Stimulated activated CD8-positive, alpha-beta memory T cell treated with anti-CD3 and anti-CD28 coated beads, Interleukin-12 subunit alpha, Interleukin-12 subunit beta, amount 100 ng/mL, for 24 hours (primary cell): Measurements from ENCODE around the gene ERLIN1.
"Not testable (repeated sequence)": the region's sequence is repeated elsewhere in the genome, so short reads cannot be mapped to it uniquely, and the experiment has no call there.

Source experiments
- DNase-seq: peaks from one replicate; pipeline ENCODE4 v3.0.0-alpha.2; 2020; ENCODE audit errors: extremely low read depth

The ERLIN1 gene

DNA sequence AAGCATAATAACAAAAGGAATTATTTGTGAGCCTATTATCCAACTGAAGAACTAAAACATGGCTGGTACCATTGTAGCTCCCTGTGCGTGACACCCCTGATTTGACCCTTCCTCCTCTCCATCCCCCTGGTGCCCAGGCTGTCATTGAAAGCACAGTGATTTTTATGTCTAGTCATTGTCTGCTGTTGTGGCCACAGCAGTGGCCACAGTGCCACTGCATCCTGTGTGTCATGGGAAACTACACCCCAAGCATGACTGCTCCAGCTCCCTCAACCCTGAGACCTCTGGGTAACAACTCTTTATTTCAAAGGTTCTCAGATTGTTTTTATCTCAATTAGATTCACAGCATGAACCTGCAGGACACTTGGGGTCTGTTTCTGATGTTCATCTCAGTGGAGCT is 52.0 kb downstream of the ERLIN1 start:
- DNase-seq = no peak

DNA sequence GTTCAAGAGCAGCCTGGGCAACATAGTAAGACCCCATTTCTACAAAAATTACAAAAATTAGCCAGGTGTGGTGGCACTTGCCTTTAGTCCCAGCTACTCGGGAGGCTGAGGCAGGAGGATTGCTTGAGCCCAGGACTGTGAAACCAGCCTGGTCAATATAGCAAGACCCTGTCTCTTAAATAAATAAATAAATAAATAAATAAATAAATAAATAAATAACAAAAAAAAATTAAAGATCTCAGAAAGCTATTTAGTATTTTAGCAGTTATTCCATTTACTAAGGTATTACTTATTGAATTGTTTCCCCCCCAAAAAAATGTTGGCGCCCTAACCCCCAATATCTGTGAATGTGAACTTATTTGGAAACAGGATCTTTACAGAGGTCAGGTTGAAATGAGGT is 53.4 kb downstream of the ERLIN1 start:
- DNase-seq = no peak

DNA sequence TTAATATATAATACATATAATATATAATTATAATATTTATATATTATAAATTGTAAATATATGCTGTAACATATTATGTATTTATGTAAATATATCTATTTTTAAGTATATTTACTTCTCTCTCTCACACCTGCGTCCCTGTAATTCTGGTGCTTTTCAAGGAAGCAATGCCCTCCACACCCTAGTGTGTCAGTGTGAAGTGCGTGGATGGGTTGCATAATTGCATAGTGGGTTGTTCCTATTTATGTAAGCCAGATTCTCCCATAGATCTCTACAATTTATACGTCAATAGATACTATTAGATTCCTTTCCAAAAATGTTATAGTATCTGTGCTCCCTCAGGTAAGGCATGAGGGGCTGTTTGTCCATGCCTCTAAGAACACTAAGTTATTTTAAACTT is 54.3 kb downstream of the ERLIN1 start:
- DNase-seq = no peak

DNA sequence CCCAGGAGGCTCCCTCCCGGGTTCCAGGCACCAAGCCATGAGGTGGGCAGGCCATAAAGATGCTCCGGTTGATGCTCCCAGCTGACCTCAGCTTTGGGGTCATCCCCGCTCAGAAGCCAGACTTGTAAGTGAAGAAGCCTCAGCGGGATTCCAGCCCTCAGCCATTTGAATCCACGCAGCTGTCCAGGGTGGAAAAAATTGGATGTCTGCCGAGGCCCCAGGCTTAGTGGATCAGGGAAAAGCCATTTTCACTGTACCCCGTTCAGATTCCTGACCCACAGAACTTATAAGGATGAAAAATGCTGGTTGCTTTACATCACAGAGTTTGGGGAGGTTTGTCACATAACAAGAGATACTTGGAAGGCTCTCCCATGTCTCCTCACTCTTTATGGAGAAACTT is 55.0 kb downstream of the ERLIN1 start:
- DNase-seq = no peak

DNA sequence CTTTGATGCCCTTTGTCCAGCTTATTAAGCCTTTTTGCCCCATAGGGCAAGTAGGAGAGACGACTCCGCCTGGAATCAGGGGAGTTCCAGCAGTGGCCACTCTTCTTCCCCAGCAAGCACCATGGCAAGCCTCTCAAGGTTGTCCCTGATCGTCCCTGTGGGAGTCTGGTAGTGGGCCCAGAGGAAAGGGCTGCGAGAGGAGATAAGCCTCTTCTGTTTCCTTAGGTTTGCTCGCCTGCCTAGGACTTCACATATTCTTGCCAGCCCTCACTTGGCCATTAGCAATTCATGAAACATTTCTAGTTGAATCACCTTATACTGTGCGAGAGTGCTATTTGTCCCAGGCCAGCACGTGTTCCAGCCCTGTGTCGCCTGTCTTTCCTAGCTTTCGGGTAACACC is 56.4 kb downstream of the ERLIN1 start:
- no peak for DNase-seq

DNA sequence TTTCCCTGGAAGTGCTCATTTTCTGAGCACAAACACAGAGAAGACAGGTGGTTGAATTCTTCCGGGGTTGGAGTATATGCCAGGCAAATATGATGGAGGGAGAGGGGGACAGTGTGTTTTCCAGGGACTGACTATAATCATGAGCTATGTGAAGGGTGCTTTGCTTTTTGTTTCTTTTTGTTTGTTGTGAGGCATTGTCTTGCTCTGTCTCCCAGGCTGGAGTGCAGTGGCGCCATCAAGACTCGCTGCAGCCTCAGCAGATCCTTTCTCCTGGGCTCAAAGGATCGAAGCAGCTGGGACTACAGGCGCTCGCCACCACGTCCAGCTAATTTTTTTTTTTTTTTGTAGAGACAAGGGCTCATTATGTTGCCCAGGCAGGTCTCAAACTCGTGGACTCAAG is 56.9 kb downstream of the ERLIN1 start:
- DNase-seq = no peak

DNA sequence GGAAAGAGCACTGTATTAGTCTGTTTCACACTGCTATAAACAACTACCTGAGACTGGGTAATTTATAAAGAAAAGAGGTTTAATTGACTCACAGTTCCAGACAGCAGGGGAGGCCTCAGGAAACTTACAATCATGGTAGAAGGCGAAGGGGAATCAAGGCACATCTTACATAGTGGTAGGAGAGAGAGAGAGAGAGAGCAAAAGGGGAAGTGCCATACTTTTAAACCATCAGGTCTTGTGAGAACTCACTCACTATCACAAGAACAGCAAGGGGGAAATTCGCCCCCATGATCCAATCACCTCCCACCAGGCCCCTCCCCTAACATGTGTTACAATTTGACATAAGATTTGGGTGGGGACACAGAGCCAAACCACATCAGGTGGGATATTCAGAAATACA is 60.5 kb downstream of the ERLIN1 start:
- not testable (repeated sequence) for DNase-seq

DNA sequence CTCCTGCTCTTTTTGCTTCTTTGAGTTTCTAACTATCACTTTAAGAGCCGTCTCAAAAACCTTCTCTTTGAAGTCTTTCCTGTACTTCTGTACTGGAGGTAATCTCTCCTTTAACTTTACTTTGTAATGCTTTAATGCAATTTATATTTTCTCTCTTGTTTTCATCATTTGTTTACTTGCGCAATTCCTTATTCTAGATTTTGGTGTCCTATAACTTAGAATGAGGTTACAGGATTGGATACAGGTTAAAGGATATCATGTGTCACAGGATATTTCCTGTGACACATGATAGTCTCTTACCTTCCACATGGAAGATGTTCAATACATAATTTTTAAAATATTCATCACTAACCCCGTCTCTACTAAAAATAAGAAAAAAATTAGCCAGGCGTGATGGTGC is 61.7 kb downstream of the ERLIN1 start:
- DNase-seq = no peak

DNA sequence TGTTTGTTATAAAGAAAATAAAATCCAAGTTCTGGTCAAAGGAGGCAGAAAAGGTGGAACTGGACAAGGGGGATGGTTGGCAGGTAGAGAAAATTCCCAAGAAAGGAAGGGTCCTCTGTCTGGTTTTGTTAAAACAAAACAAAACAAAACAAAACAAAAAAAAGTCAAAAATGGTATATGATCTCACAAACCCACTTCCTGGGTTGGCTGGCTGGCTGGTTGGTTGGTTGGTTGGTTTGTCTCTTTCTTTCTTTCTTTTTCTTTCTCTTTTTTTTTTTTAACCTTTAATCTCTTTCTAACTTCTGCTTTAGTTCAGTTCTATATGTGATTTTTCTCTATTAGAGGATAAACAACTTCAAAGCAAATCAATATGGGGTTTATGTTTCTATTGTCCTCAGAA is 63.0 kb downstream of the ERLIN1 start:
- DNase-seq = no peak

DNA sequence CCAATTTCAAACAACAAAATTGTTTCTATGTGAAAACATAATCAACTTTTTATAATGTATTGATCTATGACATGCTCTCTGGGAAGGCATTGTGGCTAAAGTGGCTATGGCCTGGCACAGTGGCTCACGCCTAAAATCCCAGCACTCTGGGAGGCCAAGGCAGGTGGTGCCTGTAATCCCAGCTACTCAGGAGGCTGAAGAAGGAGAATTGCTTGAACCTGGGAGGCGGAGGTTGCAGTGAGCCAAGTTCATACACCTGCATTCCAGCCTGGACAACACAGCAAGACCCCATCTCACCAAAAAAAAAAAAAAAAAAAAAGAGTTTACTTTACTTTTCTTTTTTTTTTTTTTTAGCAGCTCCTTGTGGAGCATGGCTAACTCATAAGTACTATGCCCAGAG is 65.3 kb downstream of the ERLIN1 start:
- no peak for DNase-seq

DNA sequence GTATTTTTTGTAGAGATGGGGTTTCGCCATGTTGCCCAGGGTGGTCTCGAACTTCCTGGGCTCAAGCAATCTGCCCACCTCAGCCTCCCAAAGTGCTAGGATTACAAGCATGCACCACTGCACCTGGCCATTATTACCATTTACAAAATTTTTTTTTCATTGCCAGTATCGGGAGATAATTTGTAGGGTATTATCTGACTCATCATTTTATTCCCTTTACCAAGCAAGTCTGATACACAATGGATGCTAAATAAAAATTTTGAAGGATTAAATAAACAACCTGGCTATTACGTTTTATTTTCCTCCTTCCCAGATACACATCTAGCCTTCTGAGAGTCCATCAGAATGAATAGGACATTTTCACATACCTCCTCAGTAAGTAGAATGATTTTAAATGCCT is 66.1 kb downstream of the ERLIN1 start:
- DNase-seq = no peak

DNA sequence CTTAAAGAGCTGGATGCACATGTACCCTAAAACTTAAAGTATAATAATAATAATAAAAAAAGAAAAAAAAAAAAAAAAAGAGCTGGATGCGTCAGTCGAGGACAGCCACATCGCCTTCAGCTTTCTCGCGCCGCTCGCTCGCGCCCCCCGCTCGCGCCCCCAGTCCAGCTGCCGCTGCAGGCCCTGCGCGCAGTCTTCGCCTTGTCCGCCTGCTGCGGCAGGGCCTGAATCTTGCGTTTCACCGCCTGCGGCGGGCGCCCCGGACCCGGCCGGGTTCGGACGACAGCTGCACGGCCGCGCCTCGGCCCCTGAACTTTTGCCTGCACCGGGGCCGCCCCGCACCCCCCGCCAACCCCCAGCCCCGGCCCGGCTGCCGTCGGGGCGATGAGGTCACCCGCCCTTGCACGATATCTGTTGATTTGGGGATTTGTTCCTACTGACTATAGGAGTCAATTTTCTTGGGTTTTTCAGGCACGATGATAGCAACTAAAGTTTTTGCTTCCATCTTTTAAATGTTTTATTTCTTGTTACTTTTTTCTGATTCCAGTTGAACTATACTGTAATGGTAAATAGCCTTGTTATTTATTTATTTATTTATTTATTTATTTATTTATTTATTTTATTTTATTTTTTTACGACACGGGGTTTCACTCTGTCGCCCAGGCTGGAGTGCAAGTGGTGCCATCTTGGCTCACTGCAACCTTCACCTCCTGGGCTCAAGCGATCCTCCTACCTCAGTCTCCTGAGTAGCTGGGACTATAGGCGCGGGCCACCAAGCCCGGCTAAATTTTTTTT is 70.7 kb downstream of the ERLIN1 start:
- DNase-seq = no peak

DNA sequence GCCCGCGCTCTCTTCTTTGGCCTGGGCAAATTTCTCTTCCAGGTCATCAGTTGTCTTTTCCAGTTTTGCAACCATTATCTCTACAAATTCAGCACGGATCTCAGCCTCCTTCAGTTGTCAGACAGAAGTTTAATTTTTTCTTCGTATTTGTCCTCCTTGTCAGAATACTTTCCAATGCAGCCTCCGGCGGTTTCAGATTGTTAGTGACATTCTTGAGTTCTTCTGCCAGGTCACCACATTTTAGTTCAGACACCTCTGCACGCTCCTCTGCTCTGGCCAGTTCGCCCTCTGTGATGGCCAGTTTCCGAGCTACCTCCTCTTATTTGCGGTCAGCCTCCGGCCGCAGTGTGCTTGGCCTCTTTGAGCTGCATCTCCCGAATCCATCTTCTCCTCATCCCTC is 71.4 kb downstream of the ERLIN1 start:
- DNase-seq = no peak

DNA sequence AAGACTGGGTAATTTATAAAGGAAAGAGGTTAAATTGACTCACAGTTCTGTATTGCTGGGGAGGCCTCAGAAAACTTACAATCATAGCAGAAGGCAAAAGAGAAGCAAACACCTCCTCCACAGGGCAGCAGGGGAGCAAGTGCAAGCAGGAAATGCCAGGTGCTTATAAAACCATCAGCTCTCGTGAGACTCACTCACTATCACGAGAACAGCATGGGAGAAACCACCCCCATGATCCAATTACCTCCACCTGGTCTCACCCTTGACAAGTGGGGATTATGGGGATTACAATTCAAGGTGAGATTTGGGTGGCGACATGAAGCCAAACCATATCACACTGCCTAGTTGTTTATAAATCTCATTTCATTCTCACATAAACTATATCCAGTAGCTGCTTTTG is 76.2 kb downstream of the ERLIN1 start:
- DNase-seq = no peak

DNA sequence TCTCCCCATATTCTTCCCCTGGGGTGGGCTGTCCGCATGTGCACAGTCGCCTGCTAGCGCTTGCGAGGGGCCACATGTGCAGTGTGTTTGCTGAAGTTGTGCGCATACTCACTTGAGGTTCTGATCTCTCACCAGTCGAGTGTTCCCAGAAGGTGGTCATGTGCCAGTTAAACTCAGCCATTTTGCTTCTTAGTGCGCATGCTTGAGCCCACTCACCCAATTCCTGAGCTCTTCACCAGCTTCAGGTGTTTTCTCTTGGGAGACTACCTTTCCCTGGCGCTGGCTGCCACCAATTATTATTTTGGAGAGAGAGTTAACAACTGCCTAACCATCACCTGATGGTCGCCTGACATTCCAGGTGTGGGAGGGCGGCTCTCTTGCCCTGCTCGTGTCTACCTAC is 79.0 kb downstream of the ERLIN1 start:
- no peak for DNase-seq

DNA sequence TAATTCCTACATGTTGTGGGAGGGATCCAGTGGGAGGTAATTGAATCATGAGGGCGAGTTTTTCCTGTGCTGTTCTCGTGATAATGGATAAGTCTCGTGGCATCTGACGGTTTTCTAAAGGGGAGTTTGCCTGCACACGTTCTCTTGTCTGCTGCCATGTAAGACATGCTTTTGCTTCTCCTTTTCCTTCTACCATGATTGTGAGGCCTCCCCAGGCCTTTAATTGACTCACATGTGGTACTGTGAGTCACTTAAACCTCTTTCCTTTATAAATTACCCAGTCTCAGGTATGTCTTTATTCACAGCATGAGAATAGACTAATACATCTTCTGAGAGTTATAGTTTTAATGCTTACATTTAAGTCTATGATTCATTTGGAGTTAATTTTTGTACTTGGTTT is 81.5 kb downstream of the ERLIN1 start:
- no peak for DNase-seq

DNA sequence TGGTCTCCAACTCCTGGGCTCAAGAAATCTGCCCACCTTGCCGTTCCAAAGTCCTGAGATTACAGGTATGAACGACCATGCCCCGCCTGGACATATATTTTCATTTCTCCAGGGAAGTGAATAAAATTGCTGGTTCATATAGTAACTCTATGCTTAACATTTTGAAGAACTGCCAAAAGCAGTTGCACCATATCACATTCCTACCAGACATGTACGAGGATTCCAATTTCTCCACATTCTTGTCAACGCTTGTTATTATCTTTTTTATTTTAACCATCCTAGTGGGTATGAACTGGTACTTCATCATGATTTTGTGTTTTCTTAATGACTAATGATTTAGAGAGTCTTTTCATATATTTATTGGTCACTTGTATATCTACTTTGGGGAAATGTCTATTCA is 82.2 kb downstream of the ERLIN1 start:
- DNase-seq = no peak

DNA sequence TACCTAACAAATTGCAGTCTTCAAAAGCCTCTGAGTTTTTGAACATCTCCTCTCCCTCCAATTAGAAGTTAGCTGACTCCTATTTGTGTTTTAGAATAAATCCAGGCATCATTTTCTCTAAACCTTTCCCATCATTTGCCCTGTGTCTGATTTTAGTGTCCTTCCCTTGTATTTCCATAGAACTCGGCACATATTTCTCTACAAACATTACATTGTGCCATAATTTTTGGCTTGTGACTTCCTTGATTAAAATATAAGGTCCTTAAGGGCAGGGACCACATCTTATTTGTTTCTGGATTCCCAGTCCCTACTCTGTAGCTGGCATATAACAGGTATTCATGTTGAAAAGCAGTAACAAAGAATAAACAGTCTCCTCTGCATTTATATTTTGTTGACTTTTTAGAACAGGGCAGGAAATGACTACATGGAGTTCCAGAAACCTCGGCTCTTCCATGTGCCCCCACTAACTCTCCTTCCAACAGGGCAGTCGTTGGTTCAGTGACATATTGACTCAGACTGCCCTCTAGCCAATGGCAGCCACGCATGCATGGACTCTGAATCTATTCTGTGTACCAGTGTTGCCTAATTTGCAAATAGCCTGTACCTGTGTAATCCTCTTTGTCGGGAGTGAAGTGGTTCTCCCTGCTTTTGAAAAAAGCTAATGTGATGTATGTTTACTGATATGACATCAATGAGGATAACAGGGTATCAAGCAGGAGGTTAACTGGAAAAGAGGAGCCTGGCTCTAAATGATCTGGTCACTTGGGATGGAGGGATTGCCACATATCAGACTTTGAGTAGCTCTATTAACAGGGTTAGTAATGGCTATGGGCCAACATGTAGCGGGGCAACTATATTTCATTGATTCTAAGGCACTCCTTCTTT is 84.4 kb downstream of the ERLIN1 start:
- no peak for DNase-seq

DNA sequence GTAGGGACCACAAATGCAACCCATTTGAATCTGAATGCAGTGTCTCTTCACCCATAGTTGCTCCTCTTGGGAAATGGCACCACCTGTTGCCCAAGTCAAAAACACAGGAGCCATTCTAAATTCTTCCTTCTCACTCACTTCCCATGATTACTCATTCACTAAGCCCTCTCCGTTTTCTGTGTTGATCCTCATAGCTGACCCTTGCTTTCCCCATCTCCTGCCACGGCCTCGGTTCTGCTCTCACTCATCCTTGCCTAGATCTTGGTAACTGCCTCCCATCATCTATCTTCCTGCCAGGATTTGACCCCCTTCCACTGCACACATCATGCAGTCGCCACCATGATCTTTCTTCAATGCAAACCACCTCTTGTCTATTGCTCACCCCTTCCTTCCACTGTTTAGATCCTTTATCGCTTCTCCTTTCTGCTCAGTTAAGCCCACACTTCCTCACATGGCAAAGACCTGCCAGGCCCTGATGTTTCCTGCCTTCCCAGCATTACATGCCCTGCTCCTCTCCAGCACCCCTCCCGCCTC is 85.1 kb downstream of the ERLIN1 start:
- no peak for DNase-seq
